Stomach (tissue), 9 donors: ENCODE results near the gene LENG1. TPM values are rescaled to one million over a fixed set of nuclear protein-coding genes. Genes with fewer than 3 reads are reported as not detected.

ENCODE experiments used
- DNase-seq, 2 donors: peaks; one replicate each; pipeline versions ENCODE4 v3.0.0 to v3.0.0-alpha.2; 2013 to 2019
- H3K27ac ChIP-seq, 5 donors: fragments of 200-600 bp in 4 of 5; sonication (generic) in 4 of 5; one replicate each; pipeline ENCODE4 v1.5.1; 2013 to 2019; ENCODE audit warnings: mild to moderate bottlenecking in 1 of 5, moderate library complexity in 1 of 5
- H3K27me3 ChIP-seq, 3 donors: fragments of 200-600 bp; sonication (generic); one replicate each; pipeline ENCODE4 v1.5.1; 2017 to 2019; ENCODE audit warnings: mixed run types in 1 of 3
- H3K36me3 ChIP-seq, 4 donors: fragments of 200-600 bp; sonication (generic); 1 replicate in 3 of 4; 2 replicates in 1 of 4; pipeline ENCODE4 v1.5.1; 2016 to 2019
- H3K4me1 ChIP-seq, 4 donors: fragments of 200-600 bp; sonication (generic); one replicate each; pipeline ENCODE4 v1.5.1; 2016 to 2019
- H3K4me3 ChIP-seq, 4 donors: fragments of 200-600 bp; sonication (generic) in 3 of 4; one replicate each; pipeline ENCODE4 v1.5.1; 2016 to 2019; ENCODE audit warnings: mild to moderate bottlenecking in 1 of 4
- H3K9me3 ChIP-seq, 4 donors: fragments of 200-600 bp; sonication (generic); one replicate each; pipeline ENCODE4 v1.5.1; 2016 to 2019
- CTCF ChIP-seq, 7 experiments: fragments of 450-650 bp in 4 of 7; fragments of 200-600 bp in 3 of 7; sonication (generic) in 3 of 7; IDR thresholded peaks; one replicate each; pipeline ENCODE4 v1.5.1; 2016 to 2019; ENCODE audit warnings: antibody characterized with exemption in 7 of 7, control low read depth in 2 of 7, mild to moderate bottlenecking in 1 of 7
- EP300 ChIP-seq: sonication (generic); formaldehyde crosslinking; IDR thresholded peaks from one replicate; pipeline ENCODE4 v1.6.1; 2017; ENCODE audit warnings: antibody characterized with exemption
- POLR2A ChIP-seq, 4 donors: fragments of 450-650 bp; IDR thresholded peaks; one replicate each; pipeline ENCODE4 v1.6.1; 2016; ENCODE audit warnings: antibody characterized with exemption in 4 of 4, control low read depth in 2 of 4, mild to moderate bottlenecking in 1 of 4, moderate library complexity in 1 of 4
- POLR2AphosphoS5 ChIP-seq, 3 donors: sonication (generic); formaldehyde crosslinking; IDR thresholded peaks; one replicate each; pipeline ENCODE4 v1.6.1; 2016; ENCODE audit warnings: antibody characterized with exemption in 3 of 3
- WGBS, 5 donors: extraction: QIAGEN DNeasy Blood & Tissue Kit in 3 of 5; methylation state at CpG; one replicate each; pipeline versions ENCODE4 v1.1.5 to v1.1.7; 2013 to 2018; 5-methylcytosine and 5-hydroxymethylcytosine counted together
- intact Hi-C: fragments of 100-400 bp; cut with DNase I; formaldehyde crosslinking; loops from one replicate; pipeline ENCODE4 v1.15.1; 2023; ENCODE audit warnings: low total_unique reads
- polyA plus RNA-seq, 3 donors: library from polyadenylated mRNA; stranded (reverse); fragments of 200-250 nt; gene quantifications; one replicate each; pipeline ENCODE4 v1.2.3, GENCODE V29; 2013
- total RNA-seq, 5 donors: library from RNA; depleted of rRNA; stranded (reverse); fragments of >200 nt; gene quantifications; one replicate each; pipeline versions ENCODE4 v1.1.0 to v1.2.3, GENCODE V29; 2014 to 2016
- donor health status: healthy with polysubstance abuse.
- donor health status: Bipolar disorder and iron deficiency.
- donor health status: healthy.

Gene LENG1
- total and polyA plus RNA-seq, 8 donors: 4.2 to 35.6 (median 10.3) TPM; not detected in 2

GRCh38 chr19:54160854-54161253 is 1.3 kb upstream of the LENG1 start:
- H3K9me3 ChIP-seq: no peaks in the 10 kb centered on the region
- peak overlapping the region; percentile 46 to 82 (median 56) for H3K4me3 ChIP-seq
- H3K36me3 ChIP-seq: peaks cover 22 to 25% (median 24%) of the 10 kb centered on the region in 4 donors
- WGBS, 5 donors: 28 to 44% (median 36%) methylated on average over 13 of the region's 13 CpGs
- H3K27ac ChIP-seq: peak overlapping the region; percentile 80 to 98 (median 87)
- peaks cover 0 to 19% (median 0%) of the 10 kb centered on the region in 3 donors for H3K27me3 ChIP-seq
- DNase-seq: peak in 1 of 2 donors; percentile 69
- no peak for TF ChIP-seq POLR2A (IDR thresholded peaks at IDR 0.05)
- no peak for TF ChIP-seq POLR2AphosphoS5 (IDR thresholded peaks at IDR 0.05)
- TF ChIP-seq CTCF (IDR thresholded peaks at IDR 0.05): no peak
- TF ChIP-seq EP300: no peak
- H3K4me1 ChIP-seq: peaks cover 47 to 77% (median 64%) of the 10 kb centered on the region in 4 donors
- intact Hi-C loops: no loop called here

DNA sequence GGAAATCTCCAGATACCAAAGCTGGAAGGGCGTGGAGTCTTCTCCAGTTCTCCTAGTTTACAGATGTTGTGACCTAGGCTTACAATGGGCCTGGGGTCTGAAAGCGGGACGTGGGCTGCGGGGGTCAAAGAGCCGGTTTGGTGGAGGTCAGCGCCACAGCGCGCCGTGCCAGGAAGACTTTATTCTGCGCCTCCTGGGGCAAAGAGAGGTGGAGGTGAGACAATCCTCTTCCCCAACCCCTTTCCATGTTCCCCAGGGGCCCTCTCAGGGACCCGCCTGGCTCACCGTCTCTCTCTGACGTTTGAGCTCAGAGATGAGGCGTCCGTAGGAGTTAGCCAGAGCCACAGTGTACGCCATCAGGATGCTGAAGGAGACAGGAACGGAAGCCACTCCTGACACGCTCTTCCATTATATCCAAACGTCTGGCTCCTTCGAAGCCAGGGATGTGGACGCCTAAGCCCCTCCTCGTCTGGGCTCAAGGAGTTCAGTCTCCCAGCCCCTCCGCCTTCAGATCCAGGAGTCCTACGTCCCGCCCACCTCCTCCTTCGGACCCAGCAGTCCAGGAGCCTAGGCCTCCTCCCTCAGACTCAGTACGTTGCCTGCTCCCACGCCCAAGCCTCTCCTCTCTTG is 776 bp upstream of the LENG1 start:
- TF ChIP-seq POLR2A (IDR thresholded peaks at IDR 0.05): no peak
- no peak for TF ChIP-seq CTCF (IDR thresholded peaks at IDR 0.05)
- TF ChIP-seq EP300: no peak
- TF ChIP-seq POLR2AphosphoS5 (IDR thresholded peaks at IDR 0.05): no peak
- H3K4me1 ChIP-seq: peaks cover 47 to 77% (median 64%) of the 10 kb centered on the region in 4 donors
- peaks cover 28 to 30% (median 30%) of the 10 kb centered on the region in 4 donors for H3K36me3 ChIP-seq
- intact Hi-C loops: no loop called here
- DNase-seq: peak in 1 of 2 donors; percentile 67
- no peaks in the 10 kb centered on the region for H3K9me3 ChIP-seq
- H3K27ac ChIP-seq: peak overlapping the region; percentile 80 to 98 (median 87)
- H3K4me3 ChIP-seq: peak overlapping the region; percentile 46 to 82 (median 56)
- WGBS, 5 donors: 2 to 4% (median 2%) methylated on average over 20 to 28 of the region's 28 CpGs
- H3K27me3 ChIP-seq: peaks cover 0 to 13% (median 0%) of the 10 kb centered on the region in 3 donors

GRCh38 chr19:54158812-54159351 is 639 bp downstream of the LENG1 start:
- Histone ChIP-seq H3K36me3 (peaks cover 41 to 44% (median 44%) of the 10 kb centered on the region in 4 donors), H3K27ac (peak overlapping the region; percentile 96 to 100 (median 98)), H3K4me1 (peaks cover 39 to 63% (median 53%) of the 10 kb centered on the region in 4 donors), H3K4me3 (peak overlapping the region; percentile 46 to 89 (median 76)), H3K9me3 (no peaks in the 10 kb centered on the region), H3K27me3 (no peaks in the 10 kb centered on the region)
- DNase-seq: no peak
- 5 to 7% (median 6%) methylated on average over 19 of the region's 19 CpGs for WGBS, 5 donors
- TF ChIP-seq POLR2AphosphoS5 (IDR thresholded peaks at IDR 0.05) (no peak), POLR2A (IDR thresholded peaks at IDR 0.05) (no peak), CTCF (IDR thresholded peaks at IDR 0.05) (no peak), EP300 (no peak)
- intact Hi-C loops: no loop called here

- intact Hi-C loops: no loop called here
- Histone ChIP-seq H3K27me3 (no peaks in the 10 kb centered on the region), H3K4me1 (peaks cover 28 to 47% (median 45%) of the 10 kb centered on the region in 4 donors), H3K9me3 (no peaks in the 10 kb centered on the region), H3K36me3 (peaks cover 60 to 64% (median 63%) of the 10 kb centered on the region in 4 donors), H3K27ac (no peak overlapping the region), H3K4me3 (no peak overlapping the region)
- TF ChIP-seq CTCF (IDR thresholded peaks at IDR 0.05): no peak
- TF ChIP-seq EP300: no peak
- TF ChIP-seq POLR2AphosphoS5 (IDR thresholded peaks at IDR 0.05): no peak
- TF ChIP-seq POLR2A (IDR thresholded peaks at IDR 0.05): no peak
- no peak for DNase-seq
- WGBS, 5 donors: 74 to 91% (median 84%) methylated on average over 3 of the region's 3 CpGs
Measured at GRCh38 chr19:54156953-54157352, 2.6 kb downstream of the LENG1 start.
